Measurements from ENCODE around the gene NTN4. TPM values are rescaled to one million over a fixed set of nuclear protein-coding genes. Genes with fewer than 3 reads are reported as not detected.
A peak's percentile ranks its signal among the peaks of the same experiment; 100 is the strongest.

Gene NTN4
- total RNA-seq, 6 experiments from 2014 or later, result 51.3 to 117 (median 101) TPM

DNA sequence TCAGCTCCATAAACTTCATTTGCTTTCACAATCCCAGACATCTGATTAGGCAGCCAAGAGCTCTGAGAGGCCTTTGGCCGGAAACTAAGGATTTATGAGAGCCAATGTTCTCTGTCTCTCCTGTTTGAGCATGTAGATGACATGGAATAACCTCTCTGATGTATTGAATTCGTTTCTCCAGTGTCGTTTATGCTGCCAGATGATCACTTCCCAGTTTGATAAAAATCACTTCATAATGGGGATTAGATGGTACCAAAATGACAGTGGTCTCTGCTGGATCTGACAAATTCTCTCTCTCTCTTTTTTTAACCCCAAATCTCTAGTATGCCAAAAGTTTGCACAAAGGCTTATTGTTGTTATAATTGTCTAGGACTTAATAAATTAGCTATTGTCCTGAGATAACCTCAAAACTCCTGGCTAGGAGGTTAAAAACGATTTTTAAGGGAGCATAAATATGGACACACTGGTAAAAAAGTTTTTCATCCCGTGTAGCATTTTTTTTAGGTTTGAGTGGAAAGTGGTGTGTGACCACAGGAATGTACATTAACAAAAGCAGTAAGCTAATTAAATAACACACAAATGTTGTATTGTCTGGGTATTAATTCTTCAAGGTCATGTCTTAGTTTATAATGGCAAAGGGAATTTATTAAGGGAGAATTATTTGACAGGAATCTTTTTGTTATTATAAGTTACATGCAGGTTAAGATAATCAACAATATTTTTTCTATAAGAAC is 156.7 kb downstream of the NTN4 start:
- TF ChIP-seq, protein P1, sequence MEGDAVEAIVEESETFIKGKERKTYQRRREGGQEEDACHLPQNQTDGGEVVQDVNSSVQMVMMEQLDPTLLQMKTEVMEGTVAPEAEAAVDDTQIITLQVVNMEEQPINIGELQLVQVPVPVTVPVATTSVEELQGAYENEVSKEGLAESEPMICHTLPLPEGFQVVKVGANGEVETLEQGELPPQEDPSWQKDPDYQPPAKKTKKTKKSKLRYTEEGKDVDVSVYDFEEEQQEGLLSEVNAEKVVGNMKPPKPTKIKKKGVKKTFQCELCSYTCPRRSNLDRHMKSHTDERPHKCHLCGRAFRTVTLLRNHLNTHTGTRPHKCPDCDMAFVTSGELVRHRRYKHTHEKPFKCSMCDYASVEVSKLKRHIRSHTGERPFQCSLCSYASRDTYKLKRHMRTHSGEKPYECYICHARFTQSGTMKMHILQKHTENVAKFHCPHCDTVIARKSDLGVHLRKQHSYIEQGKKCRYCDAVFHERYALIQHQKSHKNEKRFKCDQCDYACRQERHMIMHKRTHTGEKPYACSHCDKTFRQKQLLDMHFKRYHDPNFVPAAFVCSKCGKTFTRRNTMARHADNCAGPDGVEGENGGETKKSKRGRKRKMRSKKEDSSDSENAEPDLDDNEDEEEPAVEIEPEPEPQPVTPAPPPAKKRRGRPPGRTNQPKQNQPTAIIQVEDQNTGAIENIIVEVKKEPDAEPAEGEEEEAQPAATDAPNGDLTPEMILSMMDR (IDR thresholded peaks at IDR 0.05), result no peak
- Mint-ChIP-seq H3K27me3 (ENCODE audit: insufficient read depth) (peaks cover 4% of the 10 kb centered on the region), H3K4me3 (peak overlapping the region; percentile 4; the same call in 1 of the 2 replicates), H3K27ac (peak overlapping the region; percentile 93), H3K4me1 (ENCODE audit: low read depth) (peaks cover 66% of the 10 kb centered on the region), H3K36me3 (ENCODE audit: low read depth) (peaks cover 16% of the 10 kb centered on the region), H3K9me3 (peaks cover 8% of the 10 kb centered on the region)
- no peak for DNase-seq

DNA sequence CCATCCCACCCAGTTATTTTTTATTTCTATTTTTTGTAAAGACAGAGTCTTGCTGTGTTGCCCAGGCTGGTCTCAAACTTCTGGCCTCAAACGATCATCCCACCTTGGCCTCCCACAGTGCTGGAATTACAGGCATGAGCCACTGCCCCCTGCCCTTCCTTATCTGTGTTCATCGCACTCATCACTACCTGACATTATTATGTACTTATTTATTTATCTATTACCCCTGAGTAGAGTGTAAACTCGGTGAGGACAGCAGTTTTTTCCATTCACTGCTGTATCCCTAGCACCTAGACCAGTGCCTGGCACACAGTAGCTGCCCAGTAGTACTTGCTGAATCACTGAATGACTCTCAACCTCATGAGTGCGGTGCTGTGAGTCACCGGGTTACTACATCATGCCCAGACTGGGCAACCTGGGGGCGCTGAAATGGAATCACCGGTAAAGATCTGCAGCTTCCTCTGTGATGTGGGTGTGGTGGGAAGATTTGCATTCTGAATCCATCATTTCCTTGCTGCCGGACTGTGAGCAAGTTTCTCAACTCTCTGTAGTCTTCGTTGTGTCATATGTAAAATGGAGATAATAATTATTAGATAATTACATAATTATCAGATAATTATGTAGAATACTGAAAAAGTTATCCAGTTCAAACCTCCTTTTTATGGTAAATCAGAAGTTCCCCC is 157.4 kb downstream of the NTN4 start:
- peak; percentile 88 for DNase-seq
- TF ChIP-seq, protein P1 (IDR thresholded peaks at IDR 0.05), result no peak
- Mint-ChIP-seq H3K27me3 (ENCODE audit: insufficient read depth) (peaks cover 4% of the 10 kb centered on the region), H3K27ac (peak overlapping the region; percentile 93), H3K9me3 (peaks cover 8% of the 10 kb centered on the region), H3K4me1 (ENCODE audit: low read depth) (peaks cover 59% of the 10 kb centered on the region), H3K36me3 (ENCODE audit: low read depth) (peaks cover 15% of the 10 kb centered on the region), H3K4me3 (peak overlapping the region; percentile 40)

DNA sequence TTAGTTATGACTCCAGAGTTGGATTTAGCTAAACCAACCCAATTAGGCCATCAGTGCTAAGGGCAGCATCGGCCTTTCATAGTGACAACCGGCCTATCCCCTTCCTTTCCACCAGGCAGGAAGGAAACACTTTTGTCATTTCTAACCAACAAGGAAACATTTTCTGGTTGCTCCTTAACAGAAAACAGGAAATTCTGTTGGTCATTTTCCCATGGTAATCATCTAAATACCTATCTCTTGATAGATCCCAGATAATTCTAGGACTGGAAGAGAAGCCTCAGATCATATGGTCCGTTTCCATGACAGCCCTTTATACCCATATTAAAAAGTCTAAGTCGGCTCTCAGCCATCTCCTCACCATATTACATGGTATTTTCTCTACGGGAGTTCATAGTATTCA is 160.1 kb downstream of the NTN4 start:
- Mint-ChIP-seq H3K27ac (no peak overlapping the region), H3K36me3 (ENCODE audit: low read depth) (peaks cover 10% of the 10 kb centered on the region), H3K4me3 (no peak overlapping the region), H3K27me3 (ENCODE audit: insufficient read depth) (peaks cover 4% of the 10 kb centered on the region), H3K4me1 (ENCODE audit: low read depth) (peaks cover 40% of the 10 kb centered on the region), H3K9me3 (peaks cover 5% of the 10 kb centered on the region)
- TF ChIP-seq, protein P1 (IDR thresholded peaks at IDR 0.05), result no peak
- DNase-seq, result no peak

DNA sequence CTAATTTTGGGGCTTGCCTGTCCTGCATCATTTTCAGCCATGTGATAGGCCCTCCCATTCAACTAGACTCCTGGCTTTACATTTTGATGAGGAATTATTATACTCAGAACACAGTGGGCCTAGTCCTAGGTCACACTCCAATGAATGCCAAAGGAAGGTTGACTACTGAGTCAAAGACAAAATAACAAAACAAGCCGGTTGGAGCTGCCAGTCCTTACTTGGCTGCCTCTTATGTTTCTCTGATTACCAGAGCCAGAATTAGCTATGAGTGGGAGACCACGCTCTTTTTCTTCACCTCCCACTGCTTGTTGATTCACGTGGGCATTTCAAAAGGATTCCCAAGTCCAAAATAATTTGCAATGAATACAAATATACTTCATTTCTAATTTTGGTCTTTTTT is 161.2 kb downstream of the NTN4 start:
- Mint-ChIP-seq H3K27me3 (ENCODE audit: insufficient read depth) (peaks cover 4% of the 10 kb centered on the region), H3K36me3 (ENCODE audit: low read depth) (peaks cover 10% of the 10 kb centered on the region), H3K4me1 (ENCODE audit: low read depth) (peaks cover 39% of the 10 kb centered on the region), H3K4me3 (no peak overlapping the region), H3K27ac (no peak overlapping the region), H3K9me3 (peaks cover 5% of the 10 kb centered on the region)
- DNase-seq, result no peak
- TF ChIP-seq, protein P1 (IDR thresholded peaks at IDR 0.05), result no peak

DNA sequence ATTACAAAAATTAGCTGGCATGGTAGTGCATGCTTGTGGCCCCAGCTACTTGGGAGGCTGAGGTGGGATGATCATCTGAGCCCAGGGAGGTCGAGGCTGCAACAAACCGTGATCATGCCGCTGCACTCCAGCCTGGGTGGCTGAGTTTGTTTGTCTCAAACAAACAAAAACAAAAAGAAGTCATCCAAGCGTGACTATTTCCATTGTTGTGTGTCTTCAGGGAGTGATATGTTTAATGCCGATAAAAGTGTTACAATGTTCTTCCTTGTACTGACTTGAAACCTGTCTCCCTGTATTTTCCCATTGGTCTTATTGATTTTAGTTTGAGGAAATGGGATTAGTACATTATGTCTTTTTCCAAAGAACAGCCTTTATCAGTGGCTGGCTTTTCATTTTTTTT is 163.7 kb downstream of the NTN4 start:
- no peaks in the 10 kb centered on the region for H3K9me3 Mint-ChIP-seq
- TF ChIP-seq, protein P1 (IDR thresholded peaks at IDR 0.05), result no peak
- H3K36me3 Mint-ChIP-seq (ENCODE audit: low read depth), result no peaks in the 10 kb centered on the region
- no peak for DNase-seq
- peaks cover 35% of the 10 kb centered on the region for H3K4me1 Mint-ChIP-seq (ENCODE audit: low read depth)
- H3K27me3 Mint-ChIP-seq (ENCODE audit: insufficient read depth), result peaks cover 2% of the 10 kb centered on the region; the same call in 1 of the 2 replicates
- no peak overlapping the region for H3K27ac Mint-ChIP-seq
- H3K4me3 Mint-ChIP-seq, result no peak overlapping the region
